Osteoblast (primary cell): Measurements from ENCODE around the gene JAK1. TPM values are rescaled to one million over a fixed set of nuclear protein-coding genes. Genes with fewer than 3 reads are reported as not detected.

ENCODE experiments used
- DNase-seq: peaks from one replicate; pipeline ENCODE4 v3.0.0; 2011; ENCODE audit warnings: low spot score, mixed read lengths; ENCODE audit not compliant: insufficient read length; ENCODE audit errors: missing footprints
- H2AFZ ChIP-seq: 2 replicates; pipeline ENCODE4 v1.6.0; 2011; ENCODE audit warnings: mild to moderate bottlenecking, low read length
- H3K27ac ChIP-seq: 2 replicates; pipeline ENCODE4 v1.5.1; 2011; ENCODE audit warnings: mild to moderate bottlenecking, low read depth, low read length, moderate library complexity
- H3K27me3 ChIP-seq: 2 replicates; pipeline ENCODE4 v1.6.0; 2012; ENCODE audit warnings: mild to moderate bottlenecking, control low read depth, inconsistent platforms, low read length, moderate library complexity; ENCODE audit not compliant: insufficient read depth
- H3K36me3 ChIP-seq: 2 replicates; pipeline ENCODE4 v1.5.1; 2011; ENCODE audit warnings: mild to moderate bottlenecking, low read length, control low read depth, moderate library complexity; ENCODE audit not compliant: insufficient read depth
- H3K4me1 ChIP-seq: 2 replicates; pipeline ENCODE4 v1.5.1; 2011; ENCODE audit warnings: mild to moderate bottlenecking, low read length, control low read depth, moderate library complexity; ENCODE audit not compliant: insufficient read depth
- H3K4me2 ChIP-seq: 2 replicates; pipeline ENCODE4 v1.6.0; 2011; ENCODE audit warnings: mild to moderate bottlenecking, low read length; ENCODE audit not compliant: insufficient read depth
- H3K4me3 ChIP-seq: fragments of 200-600 bp; sonication (generic); 3 replicates; pipeline ENCODE4 v1.5.1; 2012; ENCODE audit warnings: mild to moderate bottlenecking, low read length, inconsistent platforms; ENCODE audit not compliant: insufficient read depth
- H3K79me2 ChIP-seq: 2 replicates; pipeline ENCODE4 v1.6.0; 2012; ENCODE audit warnings: mild to moderate bottlenecking, low read length, control low read depth, inconsistent platforms; ENCODE audit not compliant: insufficient read depth
- H3K9me3 ChIP-seq: 2 replicates; pipeline ENCODE4 v1.5.1; 2011; ENCODE audit warnings: low read depth, low read length, control low read depth
- H4K20me1 ChIP-seq: 2 replicates; pipeline ENCODE4 v1.6.0; 2012; ENCODE audit warnings: mild to moderate bottlenecking, low read length, control low read depth; ENCODE audit not compliant: insufficient read depth
- total RNA-seq: library from RNA; depleted of rRNA; stranded (reverse); fragments of >200 nt; gene quantifications from 2 replicates; pipeline ENCODE4 v1.2.3, GENCODE V29; 2012
- TF ChIP-seq, protein P1 (sequence below): IDR thresholded peaks from 2 replicates; pipeline ENCODE4 v1.5.1; 2011; ENCODE audit warnings: mild to moderate bottlenecking, low read depth, low read length, moderate library complexity; ENCODE audit errors: extremely low read depth

The JAK1 gene
- total RNA-seq, 1 donor: 197 TPM

DNA sequence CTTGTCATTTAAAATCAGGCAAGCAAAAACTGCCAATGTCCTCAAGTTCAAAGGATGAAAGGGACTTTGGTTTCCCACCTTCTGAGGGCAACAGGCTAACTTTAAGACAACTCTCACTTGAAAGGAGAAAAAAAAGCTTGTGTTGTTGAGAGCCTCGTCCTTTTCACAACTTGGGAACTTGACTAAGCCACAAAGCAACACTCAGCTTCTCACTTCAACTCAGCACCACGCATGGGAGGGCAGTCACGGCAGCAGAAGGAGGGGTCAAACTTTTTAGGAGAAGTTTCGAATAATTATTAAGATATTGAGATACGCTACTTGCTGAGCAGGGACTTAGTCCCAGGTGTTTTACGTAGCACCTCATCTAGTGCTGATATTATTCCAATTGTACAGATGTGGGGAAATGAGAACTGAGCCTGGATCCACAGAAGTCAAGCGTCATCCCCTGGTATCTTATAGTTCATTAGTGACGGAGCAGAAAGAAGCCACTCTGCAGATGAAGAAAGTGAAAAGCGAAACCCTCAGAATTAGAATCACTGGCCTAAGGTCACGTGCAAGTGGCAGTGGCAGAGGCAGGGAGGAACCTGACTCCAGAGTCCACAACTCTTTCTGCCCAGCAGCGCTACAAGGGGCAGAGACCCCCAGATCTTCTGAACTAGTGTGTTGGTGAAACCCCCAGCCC, 83.6 kb downstream of the JAK1 start:
- peaks cover 10% of the 10 kb centered on the region for H3K4me1 ChIP-seq
- H3K36me3 ChIP-seq: peaks cover 18% of the 10 kb centered on the region
- H3K4me2 ChIP-seq: no peak overlapping the region
- no peaks in the 10 kb centered on the region for H3K9me3 ChIP-seq
- H3K4me3 ChIP-seq: no peak overlapping the region
- peaks cover 23% of the 10 kb centered on the region for H3K79me2 ChIP-seq
- TF ChIP-seq, protein P1, sequence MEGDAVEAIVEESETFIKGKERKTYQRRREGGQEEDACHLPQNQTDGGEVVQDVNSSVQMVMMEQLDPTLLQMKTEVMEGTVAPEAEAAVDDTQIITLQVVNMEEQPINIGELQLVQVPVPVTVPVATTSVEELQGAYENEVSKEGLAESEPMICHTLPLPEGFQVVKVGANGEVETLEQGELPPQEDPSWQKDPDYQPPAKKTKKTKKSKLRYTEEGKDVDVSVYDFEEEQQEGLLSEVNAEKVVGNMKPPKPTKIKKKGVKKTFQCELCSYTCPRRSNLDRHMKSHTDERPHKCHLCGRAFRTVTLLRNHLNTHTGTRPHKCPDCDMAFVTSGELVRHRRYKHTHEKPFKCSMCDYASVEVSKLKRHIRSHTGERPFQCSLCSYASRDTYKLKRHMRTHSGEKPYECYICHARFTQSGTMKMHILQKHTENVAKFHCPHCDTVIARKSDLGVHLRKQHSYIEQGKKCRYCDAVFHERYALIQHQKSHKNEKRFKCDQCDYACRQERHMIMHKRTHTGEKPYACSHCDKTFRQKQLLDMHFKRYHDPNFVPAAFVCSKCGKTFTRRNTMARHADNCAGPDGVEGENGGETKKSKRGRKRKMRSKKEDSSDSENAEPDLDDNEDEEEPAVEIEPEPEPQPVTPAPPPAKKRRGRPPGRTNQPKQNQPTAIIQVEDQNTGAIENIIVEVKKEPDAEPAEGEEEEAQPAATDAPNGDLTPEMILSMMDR: no peak
- peaks cover 16% of the 10 kb centered on the region for H4K20me1 ChIP-seq
- no peak overlapping the region for H2AFZ ChIP-seq
- DNase-seq: no peak
- no peak overlapping the region for H3K27ac ChIP-seq
- H3K27me3 ChIP-seq: no peaks in the 10 kb centered on the region

DNA sequence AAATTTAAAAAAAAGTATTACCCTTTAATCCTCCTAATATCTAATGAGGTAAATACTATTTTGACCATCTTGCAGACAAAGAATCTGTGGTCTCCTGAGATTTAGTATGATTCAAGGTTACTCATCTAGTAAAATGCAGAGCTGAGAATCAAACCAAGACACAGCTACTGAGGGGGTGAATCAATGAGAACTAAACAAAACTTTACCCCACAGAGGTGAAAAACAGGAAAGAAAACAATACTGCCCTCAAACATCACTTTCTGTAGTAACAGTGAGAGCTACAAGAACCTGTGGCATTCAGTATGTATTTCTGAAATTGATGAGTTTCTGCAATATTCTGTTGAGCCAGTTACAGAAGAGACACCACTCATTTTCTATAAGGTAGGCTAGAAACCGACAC, 85.1 kb downstream of the JAK1 start:
- Histone ChIP-seq H2AFZ (no peak overlapping the region), H3K36me3 (peaks cover 26% of the 10 kb centered on the region), H3K27me3 (no peaks in the 10 kb centered on the region), H3K27ac (peak overlapping the region; percentile 67), H3K9me3 (no peaks in the 10 kb centered on the region), H4K20me1 (peaks cover 15% of the 10 kb centered on the region), H3K4me1 (peaks cover 10% of the 10 kb centered on the region), H3K4me2 (peak overlapping the region; percentile 37), H3K79me2 (peaks cover 13% of the 10 kb centered on the region), H3K4me3 (no peak overlapping the region)
- TF ChIP-seq, protein P1: no peak
- peak; percentile 79 for DNase-seq

DNA sequence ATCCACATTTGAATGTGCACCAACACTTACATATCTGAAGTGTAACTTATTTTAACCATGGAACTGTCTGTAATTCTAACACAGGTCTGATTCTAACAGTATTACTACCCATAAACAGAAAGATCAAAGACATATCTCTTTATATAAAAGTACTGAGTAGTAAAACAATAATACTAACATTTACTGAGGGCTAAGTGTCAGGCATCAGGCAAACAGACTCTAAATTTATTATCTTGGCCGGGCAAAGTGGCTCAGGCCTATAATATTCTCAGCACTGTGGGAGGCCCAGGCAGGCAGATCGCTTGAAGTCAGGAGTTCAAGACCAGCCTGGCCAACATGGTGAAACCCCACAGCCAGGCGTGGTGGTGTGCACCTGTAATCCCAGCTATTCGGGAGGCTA, 85.9 kb downstream of the JAK1 start:
- no peak overlapping the region for H3K27ac ChIP-seq
- peaks cover 7% of the 10 kb centered on the region for H3K79me2 ChIP-seq
- H4K20me1 ChIP-seq: peaks cover 15% of the 10 kb centered on the region
- TF ChIP-seq, protein P1: no peak
- peaks cover 10% of the 10 kb centered on the region for H3K4me1 ChIP-seq
- no peaks in the 10 kb centered on the region for H3K27me3 ChIP-seq
- no peak for DNase-seq
- H3K9me3 ChIP-seq: no peaks in the 10 kb centered on the region
- no peak overlapping the region for H3K4me2 ChIP-seq
- H3K36me3 ChIP-seq: peaks cover 29% of the 10 kb centered on the region
- no peak overlapping the region for H2AFZ ChIP-seq
- no peak overlapping the region for H3K4me3 ChIP-seq

DNA sequence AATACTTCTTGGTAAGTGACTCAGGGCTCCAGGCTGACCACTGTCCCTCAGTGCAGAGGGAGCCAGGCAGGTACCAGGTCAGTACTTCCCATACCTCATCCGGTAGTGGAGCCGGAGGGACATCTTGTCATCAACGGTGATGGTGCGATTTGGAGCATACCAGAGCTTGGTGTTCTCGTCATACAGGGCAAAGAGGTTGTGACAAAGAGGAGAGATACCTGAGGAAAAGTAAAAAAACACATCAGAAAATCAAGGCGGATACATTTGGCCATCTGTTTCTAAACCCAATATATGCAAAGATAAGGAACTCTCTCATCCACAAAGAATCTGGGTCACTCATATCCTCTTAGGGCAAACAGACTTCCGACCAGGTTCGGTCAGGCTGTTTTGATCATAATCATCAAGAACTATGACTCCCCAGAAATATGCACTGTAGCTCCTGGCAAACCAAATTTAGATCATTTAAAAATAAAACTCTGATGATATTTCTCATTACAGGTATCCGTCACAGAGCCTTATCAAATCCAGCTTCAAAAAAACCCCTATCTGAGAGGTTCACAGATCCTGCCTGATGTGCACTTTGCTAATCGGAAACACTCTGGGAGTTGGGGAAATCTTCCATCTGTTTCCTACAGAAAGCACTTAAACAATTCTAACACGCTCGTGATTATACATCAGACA, 87.3 kb downstream of the JAK1 start:
- Histone ChIP-seq H3K36me3 (peaks cover 34% of the 10 kb centered on the region), H3K4me2 (no peak overlapping the region), H3K9me3 (no peaks in the 10 kb centered on the region), H4K20me1 (peaks cover 4% of the 10 kb centered on the region), H2AFZ (no peak overlapping the region), H3K27me3 (no peaks in the 10 kb centered on the region), H3K4me1 (peaks cover 10% of the 10 kb centered on the region), H3K4me3 (no peak overlapping the region), H3K27ac (no peak overlapping the region), H3K79me2 (peaks cover 3% of the 10 kb centered on the region)
- TF ChIP-seq, protein P1: no peak
- DNase-seq: no peak
